Naive B cell (primary cell): ENCODE measurements around the gene RNF217. TPM values are rescaled to one million over a fixed set of nuclear protein-coding genes. Genes with fewer than 3 reads are reported as not detected.
"Not testable (repeated sequence)": the region's sequence is repeated elsewhere in the genome, so short reads cannot be mapped to it uniquely, and the experiment has no call there.

Experiments
- ATAC-seq, 2 donors: fragments of 150-1000 bp; cut with Tn5 transposase; 2 replicates each; pipeline ENCODE4 v1.10.0; 2021; ENCODE audit warnings: low read depth in 2 of 2, mild to moderate bottlenecking in 2 of 2, moderate library complexity in 2 of 2
- DNase-seq: peaks from one replicate; pipeline ENCODE4 v3.0.0; 2022
- H3K27ac Mint-ChIP-seq, 6 donors: one replicate each; pipeline ENCODE4 v1.8.0; 2020 to 2022; ENCODE audit warnings: mild to moderate bottlenecking in 6 of 6, mixed read lengths in 6 of 6, moderate library complexity in 5 of 6, inconsistent platforms in 2 of 6
- H3K27me3 Mint-ChIP-seq, 3 donors: one replicate each; pipeline ENCODE4 v1.8.0; 2021 to 2022; ENCODE audit warnings: mixed read lengths in 3 of 3, mild to moderate bottlenecking in 1 of 3
- H3K36me3 Mint-ChIP-seq, 2 donors: one replicate each; pipeline ENCODE4 v1.8.0; 2020 to 2022; ENCODE audit warnings: mixed read lengths in 2 of 2, inconsistent platforms in 1 of 2, mild to moderate bottlenecking in 1 of 2
- H3K4me1 Mint-ChIP-seq, 3 donors: one replicate each; pipeline ENCODE4 v1.8.0; 2020 to 2022; ENCODE audit warnings: mixed read lengths in 3 of 3, inconsistent platforms in 1 of 3, mild to moderate bottlenecking in 1 of 3, moderate library complexity in 1 of 3
- H3K4me3 Mint-ChIP-seq, 8 donors: one replicate each; pipeline ENCODE4 v1.8.0; 2020 to 2022; ENCODE audit warnings: mild to moderate bottlenecking in 8 of 8, mixed read lengths in 8 of 8, moderate library complexity in 8 of 8, inconsistent platforms in 2 of 8
- H3K9me3 Mint-ChIP-seq, 7 donors: one replicate each; pipeline ENCODE4 v1.8.0; 2020 to 2022; ENCODE audit warnings: mixed read lengths in 7 of 7, mild to moderate bottlenecking in 5 of 7, inconsistent platforms in 2 of 7, moderate library complexity in 1 of 7
- polyA plus RNA-seq, 6 donors: library from polyadenylated mRNA; unstranded; fragments of 300-500 nt; fragmentation: Illumina TruSeq; gene quantifications; one replicate each; pipeline ENCODE4 v1.2.3, GENCODE V29; 2021; ENCODE audit warnings: low read depth in 6 of 6

RNF217 gene
- polyA plus RNA-seq, 6 donors from 2014 or later = not detected

- Mint-ChIP-seq H3K27ac (no peak overlapping the region), H3K36me3 (no peaks in the 10 kb centered on the region), H3K9me3 (no peaks in the 10 kb centered on the region), H3K4me3 (no peak overlapping the region), H3K27me3 (no peaks in the 10 kb centered on the region), H3K4me1 (no peaks in the 10 kb centered on the region)
- ATAC-seq (no peak), DNase-seq (no peak)
Observed at GRCh38 chr6:125020385-125020784, 58.1 kb downstream of the RNF217 start.

GRCh38 chr6:125022391-125022989 lies 60.3 kb downstream of the RNF217 start:
- ATAC-seq = no peak
- H3K27me3 Mint-ChIP-seq = no peaks in the 10 kb centered on the region

GRCh38 chr6:125025164-125025854 lies 63.1 kb downstream of the RNF217 start:
- Mint-ChIP-seq H3K4me3 (no peak overlapping the region), H3K36me3 (no peaks in the 10 kb centered on the region), H3K27me3 (no peaks in the 10 kb centered on the region), H3K4me1 (no peaks in the 10 kb centered on the region), H3K27ac (no peak overlapping the region), H3K9me3 (peaks cover 0 to 10% (median 0%) of the 10 kb centered on the region in 7 donors)
- no peak for ATAC-seq
- DNase-seq = no peak

More at GRCh38 chr6:125022391-125022989, 60.3 kb downstream of the RNF217 start:
- H3K36me3 Mint-ChIP-seq = no peaks in the 10 kb centered on the region
- no peak for DNase-seq
- H3K9me3 Mint-ChIP-seq = peaks cover 0 to 4% (median 0%) of the 10 kb centered on the region in 7 donors
- H3K4me3 Mint-ChIP-seq = no peak overlapping the region
- no peaks in the 10 kb centered on the region for H3K4me1 Mint-ChIP-seq
- no peak overlapping the region for H3K27ac Mint-ChIP-seq

GRCh38 chr6:125027287-125027686 lies 65.0 kb downstream of the RNF217 start:
- no peaks in the 10 kb centered on the region for H3K27me3 Mint-ChIP-seq
- no peak for ATAC-seq

GRCh38 chr6:125030969-125031368 lies 68.7 kb downstream of the RNF217 start:
- H3K36me3 Mint-ChIP-seq = no peaks in the 10 kb centered on the region
- H3K4me1 Mint-ChIP-seq = no peaks in the 10 kb centered on the region
- no peak for DNase-seq
- no peaks in the 10 kb centered on the region for H3K27me3 Mint-ChIP-seq
- H3K9me3 Mint-ChIP-seq = peaks cover 0 to 13% (median 4%) of the 10 kb centered on the region in 7 donors
- no peak overlapping the region for H3K27ac Mint-ChIP-seq
- no peak overlapping the region for H3K4me3 Mint-ChIP-seq
- ATAC-seq = no peak

More at GRCh38 chr6:125027287-125027686, 65.0 kb downstream of the RNF217 start:
- H3K4me1 Mint-ChIP-seq = no peaks in the 10 kb centered on the region
- no peak overlapping the region for H3K27ac Mint-ChIP-seq
- H3K9me3 Mint-ChIP-seq = peaks cover 0 to 13% (median 1%) of the 10 kb centered on the region in 7 donors
- DNase-seq = no peak
- no peaks in the 10 kb centered on the region for H3K36me3 Mint-ChIP-seq
- H3K4me3 Mint-ChIP-seq = no peak overlapping the region

- Mint-ChIP-seq H3K27me3 (no peaks in the 10 kb centered on the region), H3K27ac (peak overlapping the region in 1 of 6 donors; percentile 25), H3K36me3 (no peaks in the 10 kb centered on the region), H3K9me3 (peaks cover 0 to 13% (median 5%) of the 10 kb centered on the region in 7 donors), H3K4me1 (no peaks in the 10 kb centered on the region), H3K4me3 (no peak overlapping the region)
- ATAC-seq (no peak), DNase-seq (no peak)
Observed at GRCh38 chr6:125031385-125031784, 69.1 kb downstream of the RNF217 start.

- not testable (repeated sequence) for H3K36me3 Mint-ChIP-seq, DNase-seq, ATAC-seq, H3K9me3 Mint-ChIP-seq, H3K4me3 Mint-ChIP-seq, H3K27me3 Mint-ChIP-seq, H3K4me1 Mint-ChIP-seq, H3K27ac Mint-ChIP-seq
Observed at GRCh38 chr6:125034929-125035328, 72.7 kb downstream of the RNF217 start.

- not testable (repeated sequence) for H3K27me3 Mint-ChIP-seq, H3K36me3 Mint-ChIP-seq, H3K4me3 Mint-ChIP-seq, DNase-seq, H3K9me3 Mint-ChIP-seq, H3K4me1 Mint-ChIP-seq, ATAC-seq, H3K27ac Mint-ChIP-seq
Observed at GRCh38 chr6:125036486-125036885, 74.2 kb downstream of the RNF217 start.

GRCh38 chr6:125037827-125038226 lies 75.6 kb downstream of the RNF217 start:
- no peak overlapping the region for H3K4me3 Mint-ChIP-seq
- no peaks in the 10 kb centered on the region for H3K27me3 Mint-ChIP-seq
- ATAC-seq = no peak
- DNase-seq = no peak
- H3K27ac Mint-ChIP-seq = no peak overlapping the region
- peaks cover 0 to 5% (median 3%) of the 10 kb centered on the region in 7 donors for H3K9me3 Mint-ChIP-seq
- H3K4me1 Mint-ChIP-seq = no peaks in the 10 kb centered on the region
- H3K36me3 Mint-ChIP-seq = no peaks in the 10 kb centered on the region

- no peaks in the 10 kb centered on the region for H3K27me3 Mint-ChIP-seq
- H3K4me3 Mint-ChIP-seq = no peak overlapping the region
- ATAC-seq (no peak), DNase-seq (no peak)
- H3K27ac Mint-ChIP-seq = no peak overlapping the region
- H3K36me3 Mint-ChIP-seq = no peaks in the 10 kb centered on the region
- no peaks in the 10 kb centered on the region for H3K4me1 Mint-ChIP-seq
- H3K9me3 Mint-ChIP-seq = peaks cover 0 to 5% (median 3%) of the 10 kb centered on the region in 7 donors
Observed at GRCh38 chr6:125038925-125039324, 76.7 kb downstream of the RNF217 start.

- DNase-seq (no peak), ATAC-seq (no peak)
- no peaks in the 10 kb centered on the region for H3K36me3 Mint-ChIP-seq
Observed at GRCh38 chr6:125041740-125042459, 79.7 kb downstream of the RNF217 start.

GRCh38 chr6:125044066-125044465 lies 81.8 kb downstream of the RNF217 start:
- no peaks in the 10 kb centered on the region for H3K4me1 Mint-ChIP-seq
- no peak overlapping the region for H3K27ac Mint-ChIP-seq
- H3K27me3 Mint-ChIP-seq = no peaks in the 10 kb centered on the region
- no peak for DNase-seq
- no peak for ATAC-seq
- H3K36me3 Mint-ChIP-seq = no peaks in the 10 kb centered on the region
- H3K4me3 Mint-ChIP-seq = no peak overlapping the region
- peaks cover 0 to 4% (median 0%) of the 10 kb centered on the region in 7 donors for H3K9me3 Mint-ChIP-seq

More at GRCh38 chr6:125041740-125042459, 79.7 kb downstream of the RNF217 start:
- no peaks in the 10 kb centered on the region for H3K27me3 Mint-ChIP-seq
- H3K4me3 Mint-ChIP-seq = no peak overlapping the region
- no peak overlapping the region for H3K27ac Mint-ChIP-seq
- peaks cover 0 to 4% (median 0%) of the 10 kb centered on the region in 7 donors for H3K9me3 Mint-ChIP-seq
- no peaks in the 10 kb centered on the region for H3K4me1 Mint-ChIP-seq

- ATAC-seq = no peak
- Mint-ChIP-seq H3K9me3 (peaks cover 0 to 4% (median 0%) of the 10 kb centered on the region in 7 donors), H3K36me3 (no peaks in the 10 kb centered on the region), H3K27ac (no peak overlapping the region), H3K4me1 (no peaks in the 10 kb centered on the region), H3K4me3 (no peak overlapping the region), H3K27me3 (no peaks in the 10 kb centered on the region)
- no peak for DNase-seq
Observed at GRCh38 chr6:125044667-125045066, 82.4 kb downstream of the RNF217 start.
